ENCODE measurements around the gene TSHZ2.

The TSHZ2 gene

GRCh38 chr20:53180928-53181362 lies 208.8 kb downstream of the TSHZ2 start:
- TF ChIP-seq SIN3A (IDR thresholded peaks at IDR 0.05; ENCODE audit: borderline replicate concordance, insufficient read depth, low read length) (no peak), POLR2AphosphoS5 (IDR thresholded peaks at IDR 0.05; ENCODE audit: low read depth, low read length) (no peak), FOXP2 (optimal IDR thresholded peaks at IDR 0.05; ENCODE audit: borderline replicate concordance, extremely low read depth, extremely low read length, insufficient read depth) (no peak), REST (IDR thresholded peaks at IDR 0.05; ENCODE audit: insufficient read depth in 1 of 2, low read depth in 2 of 2, low read length in 2 of 2) (no peak), TAF1 (IDR thresholded peaks at IDR 0.05; ENCODE audit: borderline replicate concordance, insufficient read depth, low read length) (no peak)

DNA sequence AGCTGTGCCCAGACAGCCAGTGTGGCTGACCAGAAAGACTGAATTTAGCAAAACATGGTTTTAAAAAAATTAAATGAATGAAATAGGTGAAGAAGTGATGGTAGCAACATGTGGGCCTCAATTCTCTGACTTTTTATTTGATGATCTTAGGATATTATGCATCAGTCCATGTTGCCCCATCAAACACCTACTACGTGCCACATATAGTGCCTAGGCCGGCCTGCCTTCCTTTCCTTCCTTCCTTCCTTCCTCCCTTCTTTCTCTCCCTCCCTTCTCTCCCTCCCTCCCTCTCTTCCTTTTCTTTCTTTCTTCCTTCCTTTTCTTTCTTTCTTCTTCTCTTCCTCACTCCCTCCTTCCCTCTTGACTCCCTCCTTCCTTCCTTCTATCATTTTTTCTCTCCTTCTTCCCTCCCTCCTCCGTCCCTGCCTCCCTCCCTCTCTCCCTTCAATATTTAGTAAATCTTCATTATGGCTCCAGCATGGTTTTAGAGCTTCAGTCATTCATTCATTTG lies 209.8 kb downstream of the TSHZ2 start:
- TF ChIP-seq FOXP2 (optimal IDR thresholded peaks at IDR 0.05; ENCODE audit: borderline replicate concordance, extremely low read depth, extremely low read length, insufficient read depth) (no peak), TAF1 (IDR thresholded peaks at IDR 0.05; ENCODE audit: borderline replicate concordance, insufficient read depth, low read length) (no peak), POLR2AphosphoS5 (IDR thresholded peaks at IDR 0.05; ENCODE audit: low read depth, low read length) (no peak)

- TF ChIP-seq REST (IDR thresholded peaks at IDR 0.05; ENCODE audit: insufficient read depth in 1 of 2, low read depth in 2 of 2, low read length in 2 of 2) = no peak
- TF ChIP-seq SIN3A (IDR thresholded peaks at IDR 0.05; ENCODE audit: borderline replicate concordance, insufficient read depth, low read length) = no peak
- no peak for TF ChIP-seq POLR2AphosphoS5 (IDR thresholded peaks at IDR 0.05; ENCODE audit: low read depth, low read length)
- no peak for TF ChIP-seq FOXP2 (optimal IDR thresholded peaks at IDR 0.05; ENCODE audit: borderline replicate concordance, extremely low read depth, extremely low read length, insufficient read depth)
- TF ChIP-seq TAF1 (IDR thresholded peaks at IDR 0.05; ENCODE audit: borderline replicate concordance, insufficient read depth, low read length) = no peak
Observed at GRCh38 chr20:53183181-53183580, 211.0 kb downstream of the TSHZ2 start.

GRCh38 chr20:53186635-53187034 lies 214.5 kb downstream of the TSHZ2 start:
- TF ChIP-seq TAF1 (IDR thresholded peaks at IDR 0.05; ENCODE audit: borderline replicate concordance, insufficient read depth, low read length) = no peak
- no peak for TF ChIP-seq REST (IDR thresholded peaks at IDR 0.05; ENCODE audit: insufficient read depth in 1 of 2, low read depth in 2 of 2, low read length in 2 of 2)
- TF ChIP-seq POLR2AphosphoS5 (IDR thresholded peaks at IDR 0.05; ENCODE audit: low read depth, low read length) = no peak
- TF ChIP-seq FOXP2 (optimal IDR thresholded peaks at IDR 0.05; ENCODE audit: borderline replicate concordance, extremely low read depth, extremely low read length, insufficient read depth) = no peak
- no peak for TF ChIP-seq SIN3A (IDR thresholded peaks at IDR 0.05; ENCODE audit: borderline replicate concordance, insufficient read depth, low read length)

- TF ChIP-seq FOXP2 (optimal IDR thresholded peaks at IDR 0.05; ENCODE audit: borderline replicate concordance, extremely low read depth, extremely low read length, insufficient read depth) (no peak), SIN3A (IDR thresholded peaks at IDR 0.05; ENCODE audit: borderline replicate concordance, insufficient read depth, low read length) (no peak), REST (IDR thresholded peaks at IDR 0.05; ENCODE audit: insufficient read depth in 1 of 2, low read depth in 2 of 2, low read length in 2 of 2) (no peak), POLR2AphosphoS5 (IDR thresholded peaks at IDR 0.05; ENCODE audit: low read depth, low read length) (no peak), TAF1 (IDR thresholded peaks at IDR 0.05; ENCODE audit: borderline replicate concordance, insufficient read depth, low read length) (no peak)
Observed at GRCh38 chr20:53187392-53188068, 215.4 kb downstream of the TSHZ2 start.

Data from PFSK-1 (cell line).